Dendritic cell treated with granulocyte-macrophage colony-stimulating factor and Interleukin-4, amounts not matched to agents 40 ng/mL and 50 ng/mL, for 4 days (primary cell): Measurements from ENCODE around the gene RAD51C.
A peak's percentile ranks its signal among the peaks of the same experiment; 100 is the strongest.
"Not testable (repeated sequence)": the region's sequence is repeated elsewhere in the genome, so short reads cannot be mapped to it uniquely, and the experiment has no call there.

Experiments
- H3K27ac Mint-ChIP-seq: one replicate; pipeline ENCODE4 v1.8.0; 2022; ENCODE audit warnings: mild to moderate bottlenecking, mixed read lengths
- H3K27me3 Mint-ChIP-seq: one replicate; pipeline ENCODE4 v1.8.0; 2022; ENCODE audit warnings: mild to moderate bottlenecking, mixed read lengths
- H3K36me3 Mint-ChIP-seq: one replicate; pipeline ENCODE4 v1.8.0; 2022; ENCODE audit warnings: low read depth, mixed read lengths
- H3K4me1 Mint-ChIP-seq: one replicate; pipeline ENCODE4 v1.8.0; 2022; ENCODE audit warnings: low read depth, mixed read lengths
- H3K4me3 Mint-ChIP-seq: one replicate; pipeline ENCODE4 v1.8.0; 2022; ENCODE audit warnings: mild to moderate bottlenecking, moderate library complexity, mixed read lengths
- H3K9me3 Mint-ChIP-seq: one replicate; pipeline ENCODE4 v1.8.0; 2022; ENCODE audit warnings: mixed read lengths
- intact Hi-C: fragments of 100-400 bp; cut with micrococcal nuclease; formaldehyde crosslinking; loops from one replicate; pipeline ENCODE4 v1.15.0; 2022

RAD51C gene

GRCh38 chr17:58692239-58693055 is at the start of gene RAD51C:
TSS of gene RAD51C (plus strand) at chr17:58692602. CDS start at chr17:58692644, 42 bp downstream.
- intact Hi-C loops: loop anchor here (1.0 kb wide), 1 partner anchor 33 kb away; no protein-coding TSS in a partner anchor
- Mint-ChIP-seq H3K9me3 (no peaks in the 10 kb centered on the region), H3K27me3 (no peaks in the 10 kb centered on the region), H3K4me3 (peak within 1 kb of the TSS; percentile 85), H3K4me1 (peaks cover 17% of the 10 kb centered on the region), H3K27ac (peak within 1 kb of the TSS; percentile 92), H3K36me3 (peaks cover 5% of the 10 kb centered on the region)

GRCh38 chr17:58643147-58643546 is 49.3 kb upstream of the RAD51C start:
- intact Hi-C loops: no loop called here
- Mint-ChIP-seq H3K4me3 (no peak overlapping the region), H3K36me3 (no peaks in the 10 kb centered on the region), H3K4me1 (peaks cover 9% of the 10 kb centered on the region), H3K27me3 (peaks cover 7% of the 10 kb centered on the region), H3K9me3 (no peaks in the 10 kb centered on the region), H3K27ac (no peak overlapping the region)

GRCh38 chr17:58648236-58648635 is 44.2 kb upstream of the RAD51C start:
- peak overlapping the region; percentile 50 for H3K27ac Mint-ChIP-seq
- H3K4me3 Mint-ChIP-seq: no peak overlapping the region
- H3K4me1 Mint-ChIP-seq: peaks cover under 1% of the 10 kb centered on the region
- H3K27me3 Mint-ChIP-seq: peaks cover 13% of the 10 kb centered on the region
- no peaks in the 10 kb centered on the region for H3K36me3 Mint-ChIP-seq
- intact Hi-C loops: no loop called here
- H3K9me3 Mint-ChIP-seq: no peaks in the 10 kb centered on the region

- H3K9me3 Mint-ChIP-seq, H3K27me3 Mint-ChIP-seq, H3K36me3 Mint-ChIP-seq, intact Hi-C loops: not testable (repeated sequence)
- H3K4me3 Mint-ChIP-seq: peak overlapping the region; percentile 20
- peak overlapping the region; percentile 99 for H3K27ac Mint-ChIP-seq
- peaks cover 24% of the 10 kb centered on the region for H3K4me1 Mint-ChIP-seq
Measured at GRCh38 chr17:58657962-58658803, 34.2 kb upstream of the RAD51C start.

- H3K27me3 Mint-ChIP-seq: peaks cover 2% of the 10 kb centered on the region
- intact Hi-C loops: loop anchor here (1.0 kb wide), 3 partner anchors 27 to 141 kb away; partner anchors contain the start of genes RAD51C and TEX14
- H3K4me1 Mint-ChIP-seq: peaks cover 24% of the 10 kb centered on the region
- no peaks in the 10 kb centered on the region for H3K36me3 Mint-ChIP-seq
- peak overlapping the region; percentile 99 for H3K27ac Mint-ChIP-seq
- H3K9me3 Mint-ChIP-seq: no peaks in the 10 kb centered on the region
- H3K4me3 Mint-ChIP-seq: peak overlapping the region; percentile 63
Measured at GRCh38 chr17:58658804-58659713, 33.3 kb upstream of the RAD51C start.

- H3K27me3 Mint-ChIP-seq, H3K9me3 Mint-ChIP-seq, H3K36me3 Mint-ChIP-seq: not testable (repeated sequence)
- Mint-ChIP-seq H3K27ac (peak overlapping the region; percentile 99), H3K4me1 (peaks cover 27% of the 10 kb centered on the region), H3K4me3 (peak overlapping the region; percentile 63)
- intact Hi-C loops: loop anchor here (1.0 kb wide), 3 partner anchors 27 to 141 kb away; partner anchors contain the start of genes RAD51C and TEX14
Measured at GRCh38 chr17:58659714-58660084, 32.7 kb upstream of the RAD51C start.

GRCh38 chr17:58660621-58661020 is 31.8 kb upstream of the RAD51C start:
- no peak overlapping the region for H3K4me3 Mint-ChIP-seq

GRCh38 chr17:58661499-58661898 is 30.9 kb upstream of the RAD51C start:
- intact Hi-C loops: no loop called here
- no peaks in the 10 kb centered on the region for H3K9me3 Mint-ChIP-seq
- H3K27ac Mint-ChIP-seq: no peak overlapping the region
- H3K4me3 Mint-ChIP-seq: no peak overlapping the region
- H3K27me3 Mint-ChIP-seq: peaks cover 2% of the 10 kb centered on the region
- H3K4me1 Mint-ChIP-seq: peaks cover 34% of the 10 kb centered on the region
- H3K36me3 Mint-ChIP-seq: no peaks in the 10 kb centered on the region

More at GRCh38 chr17:58660621-58661020, 31.8 kb upstream of the RAD51C start:
- Mint-ChIP-seq H3K36me3 (no peaks in the 10 kb centered on the region), H3K27ac (peak overlapping the region; percentile 10), H3K9me3 (no peaks in the 10 kb centered on the region), H3K4me1 (peaks cover 30% of the 10 kb centered on the region), H3K27me3 (peaks cover 2% of the 10 kb centered on the region)
- intact Hi-C loops: no loop called here

GRCh38 chr17:58664302-58664701 is 28.1 kb upstream of the RAD51C start:
- H3K27ac Mint-ChIP-seq: no peak overlapping the region
- H3K27me3 Mint-ChIP-seq: peaks cover 6% of the 10 kb centered on the region
- intact Hi-C loops: no loop called here
- no peaks in the 10 kb centered on the region for H3K36me3 Mint-ChIP-seq
- H3K4me1 Mint-ChIP-seq: peaks cover 37% of the 10 kb centered on the region
- no peaks in the 10 kb centered on the region for H3K9me3 Mint-ChIP-seq
- H3K4me3 Mint-ChIP-seq: no peak overlapping the region

- H3K27ac Mint-ChIP-seq: peak overlapping the region; percentile 95
- peak overlapping the region; percentile 60 for H3K4me3 Mint-ChIP-seq
- no peaks in the 10 kb centered on the region for H3K36me3 Mint-ChIP-seq
Measured at GRCh38 chr17:58665946-58666857, 26.2 kb upstream of the RAD51C start.

GRCh38 chr17:58666858-58667267 is 25.5 kb upstream of the RAD51C start:
- H3K4me3 Mint-ChIP-seq: peak overlapping the region; percentile 60
- no peaks in the 10 kb centered on the region for H3K9me3 Mint-ChIP-seq
- peaks cover 10% of the 10 kb centered on the region for H3K27me3 Mint-ChIP-seq
- H3K27ac Mint-ChIP-seq: peak overlapping the region; percentile 95
- peaks cover 30% of the 10 kb centered on the region for H3K4me1 Mint-ChIP-seq
- intact Hi-C loops: no loop called here
- H3K36me3 Mint-ChIP-seq: no peaks in the 10 kb centered on the region

More at GRCh38 chr17:58665946-58666857, 26.2 kb upstream of the RAD51C start:
- Mint-ChIP-seq H3K27me3 (peaks cover 10% of the 10 kb centered on the region), H3K4me1 (peaks cover 30% of the 10 kb centered on the region), H3K9me3 (no peaks in the 10 kb centered on the region)
- intact Hi-C loops: no loop called here

- intact Hi-C loops: no loop called here
- H3K27ac Mint-ChIP-seq: peak overlapping the region; percentile 73
- H3K27me3 Mint-ChIP-seq: peaks cover 10% of the 10 kb centered on the region
- no peak overlapping the region for H3K4me3 Mint-ChIP-seq
- no peaks in the 10 kb centered on the region for H3K9me3 Mint-ChIP-seq
- peaks cover 30% of the 10 kb centered on the region for H3K4me1 Mint-ChIP-seq
- H3K36me3 Mint-ChIP-seq: no peaks in the 10 kb centered on the region
Measured at GRCh38 chr17:58667934-58668597, 24.3 kb upstream of the RAD51C start.
